Nephron (organoid): ENCODE results near the gene RGS14.
A peak's percentile ranks its signal among the peaks of the same experiment; 100 is the strongest.

Experiments
- H3K27ac Mint-ChIP-seq, 3 experiments: 2 replicates each; pipeline ENCODE4 v1.8.0; 2020; ENCODE audit warnings: mixed read lengths in 3 of 3, mild to moderate bottlenecking in 2 of 3, moderate library complexity in 1 of 3
- H3K27me3 Mint-ChIP-seq: 2 replicates; pipeline ENCODE4 v1.8.0; 2021; ENCODE audit warnings: low read depth, mild to moderate bottlenecking, moderate library complexity, mixed read lengths
- H3K36me3 Mint-ChIP-seq: 2 replicates; pipeline ENCODE4 v1.8.0; 2020; ENCODE audit warnings: low read depth, mixed read lengths
- H3K4me1 Mint-ChIP-seq: 2 replicates; pipeline ENCODE4 v1.8.0; 2020; ENCODE audit warnings: mixed read lengths
- H3K4me3 Mint-ChIP-seq, 3 experiments: 2 replicates each; pipeline ENCODE4 v1.8.0; 2020; ENCODE audit warnings: mild to moderate bottlenecking in 3 of 3, mixed read lengths in 3 of 3, moderate library complexity in 2 of 3
- H3K9me3 Mint-ChIP-seq: 2 replicates; pipeline ENCODE4 v1.8.0; 2020; ENCODE audit warnings: mixed read lengths
- CTCF ChIP-seq, 3 experiments: fragments of 200-600 bp; sonication (generic); IDR thresholded peaks; one replicate each; pipeline ENCODE4 v1.5.0; 2021; ENCODE audit warnings: antibody characterized with exemption in 3 of 3; ENCODE audit not compliant: unreplicated experiment in 3 of 3

Gene RGS14

GRCh38 chr5:177364159-177364962 is 6.6 kb downstream of the RGS14 start:
- Mint-ChIP-seq H3K4me3 (peak overlapping the region; percentile 24 to 49 (median 43)), H3K36me3 (no peaks in the 10 kb centered on the region), H3K4me1 (peaks cover 32% of the 10 kb centered on the region), H3K27me3 (peaks cover 6% of the 10 kb centered on the region), H3K9me3 (no peaks in the 10 kb centered on the region), H3K27ac (peak overlapping the region; percentile 19 to 81 (median 77))
- no peak for TF ChIP-seq CTCF (IDR thresholded peaks at IDR 0.05; ENCODE audit: unreplicated experiment in 3 of 3)

- H3K27me3 Mint-ChIP-seq, result peaks cover 6% of the 10 kb centered on the region
- peak overlapping the region; percentile 86 to 91 (median 90) for H3K4me3 Mint-ChIP-seq
- no peaks in the 10 kb centered on the region for H3K36me3 Mint-ChIP-seq
- H3K9me3 Mint-ChIP-seq, result no peaks in the 10 kb centered on the region
- no peak for TF ChIP-seq CTCF (IDR thresholded peaks at IDR 0.05; ENCODE audit: unreplicated experiment in 3 of 3)
- peak overlapping the region; percentile 99 for H3K27ac Mint-ChIP-seq
- H3K4me1 Mint-ChIP-seq, result peaks cover 42% of the 10 kb centered on the region
These were observed 8.3 kb downstream of the RGS14 start for GRCh38 chr5:177365845-177366527.

- H3K4me1 Mint-ChIP-seq, result peaks cover 42% of the 10 kb centered on the region
- no peaks in the 10 kb centered on the region for H3K9me3 Mint-ChIP-seq
- H3K4me3 Mint-ChIP-seq, result peak overlapping the region; percentile 86 to 91 (median 90)
- no peak for TF ChIP-seq CTCF (IDR thresholded peaks at IDR 0.05; ENCODE audit: unreplicated experiment in 3 of 3)
- no peaks in the 10 kb centered on the region for H3K36me3 Mint-ChIP-seq
- H3K27ac Mint-ChIP-seq, result peak overlapping the region; percentile 99
- peaks cover 6% of the 10 kb centered on the region for H3K27me3 Mint-ChIP-seq
These were observed 9.0 kb downstream of the RGS14 start for GRCh38 chr5:177366528-177367322.

- TF ChIP-seq CTCF (IDR thresholded peaks at IDR 0.05; ENCODE audit: unreplicated experiment in 3 of 3), result no peak
- peak overlapping the region; percentile 86 to 91 (median 90) for H3K4me3 Mint-ChIP-seq
- H3K27ac Mint-ChIP-seq, result peak overlapping the region; percentile 99
- no peaks in the 10 kb centered on the region for H3K36me3 Mint-ChIP-seq
- H3K4me1 Mint-ChIP-seq, result peaks cover 38% of the 10 kb centered on the region
- no peaks in the 10 kb centered on the region for H3K9me3 Mint-ChIP-seq
- peaks cover 6% of the 10 kb centered on the region for H3K27me3 Mint-ChIP-seq
These were observed 9.7 kb downstream of the RGS14 start for GRCh38 chr5:177367323-177367848.

GRCh38 chr5:177367981-177368868 is 10.5 kb downstream of the RGS14 start:
- H3K36me3 Mint-ChIP-seq, result peaks cover 3% of the 10 kb centered on the region
- H3K4me3 Mint-ChIP-seq, result peak overlapping the region; percentile 71 to 82 (median 78)
- TF ChIP-seq CTCF (IDR thresholded peaks at IDR 0.05; ENCODE audit: unreplicated experiment in 3 of 3), result no peak
- peaks cover 2% of the 10 kb centered on the region for H3K27me3 Mint-ChIP-seq
- H3K9me3 Mint-ChIP-seq, result no peaks in the 10 kb centered on the region
- peak overlapping the region; percentile 62 to 93 (median 65) for H3K27ac Mint-ChIP-seq
- H3K4me1 Mint-ChIP-seq, result peaks cover 37% of the 10 kb centered on the region
